ENCODE results near the gene BABAM2.

DNA sequence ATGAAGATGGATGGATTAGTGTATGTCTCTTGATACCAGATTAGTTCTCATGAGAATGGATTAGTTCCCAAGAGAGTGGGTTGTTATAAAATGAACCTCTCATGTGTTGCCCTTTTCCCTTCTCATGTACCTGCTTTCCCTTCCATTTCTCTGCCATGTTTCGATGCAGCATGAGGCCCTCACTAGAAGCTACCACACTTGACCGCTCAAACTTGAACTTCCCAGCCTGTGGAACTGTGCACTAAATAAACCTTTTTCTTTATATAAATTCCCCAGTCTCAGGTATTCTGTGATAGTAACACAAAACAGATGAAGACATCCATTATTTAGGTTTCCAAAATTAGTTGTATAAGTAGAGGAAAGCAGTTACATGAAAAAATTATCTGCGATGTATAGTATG is 73.5 kb downstream of the BABAM2 start:
- TF ChIP-seq SMAD1 (IDR thresholded peaks at IDR 0.05; ENCODE audit: low read depth, low read length, partially characterized antibody) (no peak), TBL1XR1 (IDR thresholded peaks at IDR 0.05; ENCODE audit: low read length in 2 of 2) (no peak)
